B cell (primary cell): ENCODE data around the gene PIPOX.

Source experiments
- CTCF ChIP-seq: fragments of 200-600 bp; IDR thresholded peaks from one replicate; pipeline ENCODE4 v1.8.0; 2022; ENCODE audit warnings: antibody characterized with exemption, mild to moderate bottlenecking
- EZH2 ChIP-seq: IDR thresholded peaks from 2 replicates; pipeline ENCODE4 v1.6.1; 2012; ENCODE audit warnings: borderline replicate concordance, low read depth, mild to moderate bottlenecking, moderate library complexity, low read length; ENCODE audit not compliant: insufficient read depth, poor library complexity, severe bottlenecking

- no peak for TF ChIP-seq CTCF
- no peak for TF ChIP-seq EZH2
These were observed 26.4 kb upstream of the PIPOX start for GRCh38 chr17:29016345-29017210.
